HTERT RPE-1 (cell line): Measurements from ENCODE around the gene MAPK8.

Experiments used
- in situ Hi-C: fragments of 300-500 bp; cut with MboI; formaldehyde crosslinking; loops from 4 replicates; pipeline ENCODE4 v1.14.3; 2020; ENCODE audit warnings: low sequenced_read_pairs

Gene MAPK8

GRCh38 chr10:48291190-48291589 is 15.3 kb upstream of the MAPK8 start:
- in situ Hi-C loops = no loop called here

DNA sequence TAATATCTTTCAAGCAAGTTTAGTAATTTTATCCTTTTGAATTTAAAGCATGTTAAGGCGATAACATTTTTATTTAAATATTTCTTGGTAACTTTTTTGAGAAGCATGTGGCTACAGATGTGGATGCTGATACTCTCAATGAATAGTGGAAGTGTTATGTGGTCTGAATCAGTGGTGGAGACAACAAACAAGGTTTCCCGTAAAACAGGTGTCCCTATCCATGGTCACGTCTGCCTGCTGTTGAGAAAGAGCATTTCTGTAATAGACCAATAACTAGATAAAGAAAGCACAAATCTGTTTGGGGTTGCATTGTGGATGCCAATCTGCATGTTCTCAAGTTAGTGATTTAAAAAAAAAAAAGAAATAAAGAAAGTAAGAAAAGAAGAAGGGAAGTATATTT is 13.9 kb upstream of the MAPK8 start:
- in situ Hi-C loops = no loop called here

- in situ Hi-C loops = no loop called here
These were observed 12.0 kb upstream of the MAPK8 start for GRCh38 chr10:48294431-48294830.

GRCh38 chr10:48296576-48297098 is 9.8 kb upstream of the MAPK8 start:
- in situ Hi-C loops = no loop called here

DNA sequence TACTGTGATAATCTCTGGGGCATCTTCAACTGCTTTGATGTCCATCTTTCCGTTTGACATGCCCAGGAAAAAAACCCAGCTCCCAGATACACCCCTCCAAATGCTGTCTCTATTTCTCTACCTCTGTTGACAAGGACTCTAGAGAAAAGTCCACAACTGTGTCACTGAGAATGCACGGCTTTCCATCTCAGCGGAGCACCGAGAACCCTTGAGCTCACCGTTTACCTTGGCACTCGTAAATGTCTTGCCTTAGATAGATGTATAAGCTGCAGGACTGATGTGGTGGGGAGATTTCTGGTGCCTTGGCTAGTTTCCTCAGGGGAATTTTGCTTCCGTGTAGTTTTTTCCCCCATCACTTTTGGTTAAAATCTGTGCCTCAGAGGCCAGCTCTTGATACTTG is 7.4 kb upstream of the MAPK8 start:
- in situ Hi-C loops = no loop called here

DNA sequence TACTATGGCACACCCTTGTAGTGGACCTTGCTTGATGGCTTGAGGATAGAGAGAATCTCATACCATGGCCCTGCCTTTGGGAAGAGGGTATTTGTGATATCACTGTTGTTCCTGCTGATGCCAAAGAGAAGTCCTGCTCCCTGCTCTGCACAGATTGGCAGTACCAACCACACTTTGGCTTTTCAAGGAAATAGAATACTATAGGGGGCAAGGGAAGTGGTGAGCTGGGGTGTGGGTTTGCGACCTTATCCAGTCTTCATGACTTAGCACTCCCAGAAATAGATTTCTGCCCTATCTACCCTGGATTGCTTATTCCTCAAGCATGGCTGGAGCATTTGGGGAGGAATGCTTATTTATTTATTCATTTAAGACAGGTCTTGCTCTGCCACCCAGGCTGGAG is 6.8 kb upstream of the MAPK8 start:
- in situ Hi-C loops = no loop called here

- in situ Hi-C loops = no loop called here
These were observed 5.9 kb upstream of the MAPK8 start for GRCh38 chr10:48300556-48300955.

DNA sequence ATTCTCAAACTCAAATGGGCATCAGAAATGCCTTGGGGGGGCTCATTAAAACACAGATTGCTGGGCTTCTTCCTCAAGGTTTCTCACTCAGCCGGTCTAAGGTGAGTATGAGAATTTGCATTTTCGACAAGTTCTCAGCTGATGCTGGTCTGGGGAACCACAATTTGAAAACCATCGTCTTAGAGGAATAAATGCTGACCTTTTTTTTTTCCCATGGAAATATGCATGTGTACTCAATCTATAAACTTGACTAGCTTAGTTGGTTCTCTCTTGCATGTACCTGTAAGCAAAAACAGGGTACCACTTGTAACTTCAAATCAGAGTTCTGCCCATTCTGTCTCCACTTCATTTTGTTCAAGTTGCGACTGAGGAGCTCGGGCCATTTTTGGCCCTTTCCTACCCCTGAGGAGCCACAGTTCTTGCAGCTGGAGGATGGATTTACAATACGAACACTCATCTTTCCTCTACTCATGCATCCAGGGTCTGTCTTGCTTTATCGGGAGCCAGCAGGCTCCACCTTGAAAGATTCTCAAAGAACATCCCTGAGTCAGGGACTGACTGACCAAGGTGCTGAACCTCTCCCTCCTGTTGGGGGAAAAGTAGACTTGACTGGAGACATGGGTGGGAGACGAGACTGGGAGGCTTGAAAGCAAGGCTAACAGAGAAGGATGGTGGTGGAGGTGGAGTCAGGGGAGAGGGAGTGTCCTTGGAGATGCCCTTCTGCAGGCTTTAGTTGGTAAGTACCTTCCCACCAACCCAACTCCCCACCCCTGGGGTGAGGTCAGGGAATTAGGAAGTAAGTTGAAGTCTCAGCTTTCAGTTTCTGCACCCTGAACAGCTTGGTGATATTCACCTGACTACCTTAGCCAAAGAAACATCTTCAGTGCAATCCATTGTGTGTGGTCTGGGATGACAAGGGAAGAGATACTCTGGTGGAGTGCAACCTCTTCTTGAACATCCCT is 3.7 kb upstream of the MAPK8 start:
- in situ Hi-C loops = no loop called here

- in situ Hi-C loops = no loop called here
These were observed 592 bp upstream of the MAPK8 start for GRCh38 chr10:48305905-48306264.

DNA sequence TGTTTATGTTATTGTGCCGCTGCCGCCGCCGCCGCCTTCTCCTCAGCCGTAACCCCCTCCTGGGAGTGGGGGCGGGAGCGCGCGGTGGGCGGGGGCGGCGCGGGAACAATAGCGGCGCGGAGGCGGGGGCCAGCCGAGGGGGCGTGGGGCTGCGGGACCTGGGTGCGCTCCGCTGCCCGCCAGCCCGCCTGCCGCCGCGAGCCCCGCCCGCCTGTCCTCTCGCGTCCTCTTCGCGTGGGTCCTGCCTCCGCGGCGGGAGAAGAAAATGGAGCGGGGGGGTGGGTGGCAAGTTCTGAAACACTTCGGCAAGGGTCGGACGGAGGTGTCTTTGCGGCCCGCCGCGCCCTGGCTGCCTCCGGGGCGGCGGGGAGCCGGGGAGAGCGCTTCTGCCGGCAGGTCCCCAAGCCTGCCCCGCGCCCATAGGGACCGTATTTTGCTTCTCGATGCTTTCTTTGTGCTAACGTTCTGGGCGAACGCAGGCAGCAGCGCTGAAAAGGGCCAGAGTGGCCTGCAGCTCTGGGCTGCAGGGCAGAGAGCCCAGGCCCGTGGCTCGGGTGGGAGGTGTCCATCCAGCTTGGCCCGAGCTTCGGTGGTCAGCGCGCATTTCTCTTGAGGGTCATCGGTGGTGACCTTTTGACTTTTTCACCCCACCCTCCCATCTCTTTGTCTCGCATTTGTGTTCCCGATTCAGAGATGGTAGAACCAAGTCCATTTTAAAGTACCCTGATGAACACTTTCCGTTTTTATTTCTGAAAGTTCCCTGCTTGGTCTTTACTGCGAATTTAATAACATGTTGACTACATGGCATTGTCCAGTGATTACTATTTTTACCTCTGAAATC is 613 bp downstream of the MAPK8 start:
- in situ Hi-C loops = no loop called here

GRCh38 chr10:48307711-48308018 is 1.2 kb downstream of the MAPK8 start:
- in situ Hi-C loops = no loop called here

DNA sequence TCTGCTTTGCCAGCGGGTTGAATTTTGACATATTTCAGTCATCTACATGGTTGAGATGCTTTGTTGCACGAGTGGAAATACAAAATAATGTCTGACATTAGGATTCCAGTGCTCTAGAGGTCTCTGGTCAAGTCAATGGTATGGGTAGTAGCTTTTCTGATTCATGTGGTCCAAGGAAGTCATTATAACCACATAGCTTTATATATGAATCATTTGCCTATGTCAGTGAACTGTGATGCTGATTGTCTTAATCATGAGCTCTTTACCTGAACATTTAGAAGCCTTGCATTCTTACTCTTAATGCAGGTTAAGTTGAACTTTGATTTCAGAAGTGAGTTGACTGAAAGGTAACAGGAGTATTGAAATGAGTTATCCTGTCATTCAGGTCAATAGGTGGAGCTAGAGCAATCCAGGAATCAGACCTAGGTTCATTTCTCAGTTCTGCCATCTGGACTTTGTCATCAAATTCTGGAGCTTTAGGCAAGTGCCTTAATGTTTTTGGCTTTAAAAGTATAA is 3.3 kb downstream of the MAPK8 start:
- in situ Hi-C loops = no loop called here

DNA sequence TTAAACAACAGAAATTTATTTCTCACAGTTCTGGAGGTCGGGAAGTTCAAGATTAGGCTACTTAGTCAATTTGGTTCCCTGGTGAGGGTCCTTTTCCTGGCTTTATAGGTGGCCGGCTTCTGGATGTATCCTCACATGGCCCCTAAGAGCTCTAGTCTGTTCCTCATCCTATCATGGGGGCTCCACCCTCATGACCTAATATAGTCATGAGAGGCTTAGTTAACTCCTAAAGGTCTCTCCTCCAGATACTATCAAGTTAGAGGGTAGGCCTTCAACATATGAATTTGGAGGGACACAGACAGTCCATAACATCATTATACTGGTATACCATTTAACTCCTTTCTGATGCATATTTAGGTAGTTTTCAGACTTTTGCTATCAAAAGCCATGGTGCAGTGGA is 7.6 kb downstream of the MAPK8 start:
- in situ Hi-C loops = no loop called here

DNA sequence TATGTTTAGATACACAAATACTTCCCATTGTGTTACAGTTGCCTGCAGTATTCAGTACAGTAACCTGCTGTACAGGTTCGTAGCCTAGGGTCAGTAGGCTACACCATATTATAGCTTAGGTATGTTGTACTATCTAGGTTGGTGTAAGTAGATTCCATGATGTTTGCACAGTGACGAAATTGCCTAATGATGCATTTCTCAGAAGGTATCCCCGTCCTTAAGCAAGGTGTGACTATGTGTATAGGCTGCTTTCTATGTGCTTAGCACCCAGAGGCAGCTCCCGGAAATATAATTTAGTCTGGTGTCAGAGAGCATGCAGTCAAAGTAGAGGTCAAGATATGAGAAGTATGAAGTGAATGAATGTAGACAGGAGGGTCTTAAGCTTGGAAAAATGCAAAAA is 9.8 kb downstream of the MAPK8 start:
- in situ Hi-C loops = no loop called here

GRCh38 chr10:48317321-48317990 is 11.0 kb downstream of the MAPK8 start:
- in situ Hi-C loops = no loop called here

- in situ Hi-C loops = no loop called here
These were observed 15.5 kb downstream of the MAPK8 start for GRCh38 chr10:48322017-48322416.

DNA sequence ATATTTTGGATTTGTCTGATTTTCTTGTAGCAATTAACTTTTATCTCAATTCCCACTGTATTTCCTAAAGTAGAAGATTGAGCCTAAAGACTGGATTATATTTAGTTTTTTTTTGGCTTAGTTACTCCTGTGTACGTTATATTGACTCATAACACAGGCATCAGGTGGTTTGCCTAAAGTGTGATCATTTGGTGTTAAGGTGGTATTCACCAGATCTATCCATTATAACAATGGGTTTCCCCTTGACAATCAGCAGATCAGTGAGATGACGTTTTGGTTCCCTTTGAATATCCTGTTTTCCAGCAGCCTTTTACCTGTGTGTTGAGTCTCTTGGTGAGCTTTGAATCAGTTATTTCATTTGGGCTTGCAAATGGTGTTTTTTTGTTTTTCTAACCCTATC is 18.1 kb downstream of the MAPK8 start:
- in situ Hi-C loops = no loop called here

DNA sequence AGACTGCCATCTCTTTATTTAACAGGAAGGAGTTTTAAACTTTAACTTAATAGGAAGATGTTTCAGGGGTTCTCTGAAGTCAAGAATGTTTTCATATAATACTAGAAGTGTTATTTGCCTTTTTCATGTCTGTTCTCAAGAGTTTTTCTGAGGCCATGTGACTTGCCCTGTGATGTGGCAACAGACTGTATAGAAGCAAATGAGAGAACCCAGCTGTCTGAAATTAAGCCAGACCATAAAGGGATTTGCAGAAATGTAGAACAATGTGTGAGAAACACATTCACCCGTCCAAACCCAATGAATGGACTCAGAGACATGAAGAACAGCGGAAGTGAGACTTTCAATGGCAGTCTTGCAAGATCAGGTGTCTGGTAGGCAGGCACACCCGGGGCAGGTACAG is 23.8 kb downstream of the MAPK8 start:
- in situ Hi-C loops = no loop called here

- in situ Hi-C loops = no loop called here
These were observed 25.0 kb downstream of the MAPK8 start for GRCh38 chr10:48331436-48331835.

DNA sequence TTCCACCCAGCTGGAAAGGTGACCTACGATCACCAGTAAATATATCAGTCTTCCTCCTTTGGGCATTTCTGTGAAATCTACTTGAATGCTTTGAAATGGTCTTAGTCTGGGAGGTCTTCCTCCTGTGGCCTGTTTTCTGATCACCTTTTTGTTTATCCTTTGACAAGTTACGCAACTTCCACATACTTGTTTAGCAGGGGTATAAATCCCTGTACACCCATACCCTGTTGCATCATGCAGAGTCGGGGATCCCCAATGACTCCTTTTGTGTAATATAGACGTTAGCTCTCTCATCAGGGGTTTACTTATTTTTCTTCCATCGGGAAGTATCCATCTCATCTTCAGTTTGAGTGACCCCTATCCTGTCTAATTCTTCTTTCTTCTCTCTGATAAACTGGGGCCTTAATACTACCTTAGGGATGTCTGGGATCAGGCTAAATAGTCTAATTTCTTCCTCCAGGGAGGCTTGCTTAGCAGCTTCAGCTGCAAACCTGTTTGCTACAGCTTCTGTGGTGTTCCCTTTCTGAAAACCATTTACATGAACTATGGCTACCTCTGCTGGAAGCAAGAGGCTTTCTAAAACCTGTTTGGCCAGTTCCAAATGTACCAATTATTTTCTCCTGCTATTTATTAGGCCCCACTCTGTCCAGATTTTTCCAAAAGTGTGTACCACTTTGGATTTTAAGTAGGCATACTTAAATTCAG is 25.8 kb downstream of the MAPK8 start:
- in situ Hi-C loops = no loop called here

GRCh38 chr10:48332871-48333216 is 26.4 kb downstream of the MAPK8 start:
- in situ Hi-C loops = no loop called here
